LNCAP (cell line): ENCODE data around the gene GPSM1.

Experiments used
- TF ChIP-seq, protein P1 (sequence below): fragments of 450-650 bp; IDR thresholded peaks from 2 replicates; pipeline ENCODE4 v1.5.1; 2017; ENCODE audit warnings: mild to moderate bottlenecking

The GPSM1 gene

DNA sequence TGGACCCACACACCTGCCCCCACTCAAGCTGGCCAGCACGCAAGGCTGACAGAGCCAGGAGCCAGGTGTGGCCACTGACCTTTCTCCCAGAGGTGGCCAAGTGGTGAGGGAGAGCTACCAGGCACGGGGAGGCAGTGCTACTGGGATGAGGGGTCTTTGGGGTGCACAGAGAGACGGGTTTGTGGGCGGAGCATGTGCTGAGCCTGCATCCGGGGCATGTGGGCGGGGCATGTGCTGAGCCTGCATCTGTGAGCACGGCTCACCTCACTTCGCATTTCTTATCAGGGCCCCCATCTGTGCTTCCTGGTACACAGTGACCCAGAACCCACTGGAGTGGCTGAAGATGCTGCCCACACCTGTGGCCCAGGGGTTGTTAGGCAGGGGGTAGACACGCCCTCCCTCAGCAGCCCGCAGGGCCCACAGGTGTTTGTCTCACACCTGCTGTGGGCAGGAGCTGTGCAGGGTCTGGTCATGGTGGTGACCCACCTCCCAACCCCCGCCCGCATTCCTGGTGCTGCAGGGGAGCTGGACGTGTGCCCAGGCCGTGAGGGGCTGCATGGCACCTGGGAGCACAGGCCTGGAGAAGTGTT lies 45.0 kb upstream of the GPSM1 start:
- TF ChIP-seq, protein P1, sequence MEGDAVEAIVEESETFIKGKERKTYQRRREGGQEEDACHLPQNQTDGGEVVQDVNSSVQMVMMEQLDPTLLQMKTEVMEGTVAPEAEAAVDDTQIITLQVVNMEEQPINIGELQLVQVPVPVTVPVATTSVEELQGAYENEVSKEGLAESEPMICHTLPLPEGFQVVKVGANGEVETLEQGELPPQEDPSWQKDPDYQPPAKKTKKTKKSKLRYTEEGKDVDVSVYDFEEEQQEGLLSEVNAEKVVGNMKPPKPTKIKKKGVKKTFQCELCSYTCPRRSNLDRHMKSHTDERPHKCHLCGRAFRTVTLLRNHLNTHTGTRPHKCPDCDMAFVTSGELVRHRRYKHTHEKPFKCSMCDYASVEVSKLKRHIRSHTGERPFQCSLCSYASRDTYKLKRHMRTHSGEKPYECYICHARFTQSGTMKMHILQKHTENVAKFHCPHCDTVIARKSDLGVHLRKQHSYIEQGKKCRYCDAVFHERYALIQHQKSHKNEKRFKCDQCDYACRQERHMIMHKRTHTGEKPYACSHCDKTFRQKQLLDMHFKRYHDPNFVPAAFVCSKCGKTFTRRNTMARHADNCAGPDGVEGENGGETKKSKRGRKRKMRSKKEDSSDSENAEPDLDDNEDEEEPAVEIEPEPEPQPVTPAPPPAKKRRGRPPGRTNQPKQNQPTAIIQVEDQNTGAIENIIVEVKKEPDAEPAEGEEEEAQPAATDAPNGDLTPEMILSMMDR = no peak

DNA sequence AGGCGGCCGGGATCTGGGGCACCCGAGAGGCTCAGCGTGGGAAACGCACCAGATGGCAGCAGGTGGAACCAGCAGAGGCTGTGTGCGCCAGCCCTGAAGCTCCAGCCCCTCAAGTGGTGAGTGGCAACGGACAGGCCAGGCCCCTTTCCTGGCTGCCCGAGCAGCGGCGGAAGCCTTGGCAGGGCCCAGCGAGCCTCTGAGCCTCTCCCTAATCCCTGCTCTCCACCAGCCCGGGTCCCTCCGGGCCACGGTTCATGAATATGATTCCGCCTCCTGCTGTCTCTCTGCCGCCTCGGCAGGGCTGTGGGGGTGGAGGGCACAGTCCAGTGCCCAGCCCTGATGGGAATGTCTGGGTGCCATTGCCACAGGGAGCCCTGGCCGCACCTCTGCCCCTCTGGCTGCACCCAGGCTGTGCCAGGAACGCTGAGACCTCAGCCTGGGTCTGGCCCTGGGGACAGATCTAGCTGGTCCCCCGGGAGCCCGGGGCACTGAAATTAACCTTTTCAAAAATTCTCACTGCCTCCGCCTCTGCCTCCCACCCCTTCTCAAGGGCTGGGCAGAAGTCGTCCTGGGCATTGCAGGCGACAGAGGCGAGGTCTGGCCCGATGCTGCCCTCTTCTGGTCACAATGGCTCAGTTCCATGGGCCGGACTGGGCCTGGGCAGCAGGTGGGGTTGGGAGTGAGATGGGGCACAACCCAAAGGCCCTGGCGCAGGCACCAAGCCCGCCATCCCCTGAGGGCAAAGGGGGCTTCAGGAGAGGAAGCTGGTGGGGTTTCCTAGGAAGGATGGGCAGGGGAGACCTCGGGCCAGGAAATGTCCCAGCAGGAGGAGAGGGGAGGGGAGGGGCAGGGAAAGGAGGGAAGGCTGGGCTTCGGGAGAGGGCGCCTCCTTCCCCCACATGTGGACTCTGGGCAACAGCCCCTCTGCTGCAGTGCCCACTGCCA lies 43.8 kb upstream of the GPSM1 start:
- TF ChIP-seq, protein P1 = peak; percentile 91

DNA sequence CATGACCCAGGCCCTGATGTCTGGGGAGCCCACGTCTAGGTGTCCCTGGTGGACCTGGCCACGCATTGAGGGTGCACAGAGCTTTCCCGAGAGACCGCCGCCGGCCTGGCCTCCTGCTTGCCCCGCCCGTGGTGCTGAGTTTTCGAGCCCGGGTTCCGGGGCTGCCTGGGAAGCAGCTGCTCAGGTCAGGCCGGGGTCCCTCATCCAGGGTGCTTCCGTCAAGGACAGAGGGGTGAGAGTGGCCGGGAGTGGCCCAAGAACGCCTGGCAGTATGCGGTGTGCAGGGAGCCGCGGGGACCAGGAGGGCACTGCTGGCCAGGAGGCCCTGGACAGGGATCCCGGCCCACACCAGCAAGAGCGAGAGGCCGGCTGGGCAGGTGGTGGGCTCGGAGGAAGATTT lies 43.0 kb upstream of the GPSM1 start:
- TF ChIP-seq, protein P1 = no peak

DNA sequence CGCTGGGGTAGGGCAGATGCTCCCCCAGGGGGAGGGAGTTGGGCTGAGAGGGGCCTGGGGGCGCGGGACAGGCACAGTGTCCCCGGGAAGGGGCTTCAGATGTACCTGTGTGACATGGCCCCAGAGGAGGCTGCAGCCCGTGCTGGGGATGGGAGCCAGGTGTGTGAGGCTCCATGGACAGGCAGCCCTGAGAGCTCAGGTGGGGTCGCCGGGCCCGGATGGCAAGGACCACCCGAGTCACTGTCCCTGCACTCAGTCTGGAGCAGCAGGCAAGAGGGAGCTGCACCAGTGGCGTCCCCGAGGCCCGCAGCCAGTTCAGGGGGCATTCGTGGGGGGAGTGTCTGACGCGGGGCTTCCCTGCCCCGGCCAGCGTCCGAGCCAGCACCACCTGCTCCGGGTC lies 42.4 kb upstream of the GPSM1 start:
- TF ChIP-seq, protein P1 = no peak

DNA sequence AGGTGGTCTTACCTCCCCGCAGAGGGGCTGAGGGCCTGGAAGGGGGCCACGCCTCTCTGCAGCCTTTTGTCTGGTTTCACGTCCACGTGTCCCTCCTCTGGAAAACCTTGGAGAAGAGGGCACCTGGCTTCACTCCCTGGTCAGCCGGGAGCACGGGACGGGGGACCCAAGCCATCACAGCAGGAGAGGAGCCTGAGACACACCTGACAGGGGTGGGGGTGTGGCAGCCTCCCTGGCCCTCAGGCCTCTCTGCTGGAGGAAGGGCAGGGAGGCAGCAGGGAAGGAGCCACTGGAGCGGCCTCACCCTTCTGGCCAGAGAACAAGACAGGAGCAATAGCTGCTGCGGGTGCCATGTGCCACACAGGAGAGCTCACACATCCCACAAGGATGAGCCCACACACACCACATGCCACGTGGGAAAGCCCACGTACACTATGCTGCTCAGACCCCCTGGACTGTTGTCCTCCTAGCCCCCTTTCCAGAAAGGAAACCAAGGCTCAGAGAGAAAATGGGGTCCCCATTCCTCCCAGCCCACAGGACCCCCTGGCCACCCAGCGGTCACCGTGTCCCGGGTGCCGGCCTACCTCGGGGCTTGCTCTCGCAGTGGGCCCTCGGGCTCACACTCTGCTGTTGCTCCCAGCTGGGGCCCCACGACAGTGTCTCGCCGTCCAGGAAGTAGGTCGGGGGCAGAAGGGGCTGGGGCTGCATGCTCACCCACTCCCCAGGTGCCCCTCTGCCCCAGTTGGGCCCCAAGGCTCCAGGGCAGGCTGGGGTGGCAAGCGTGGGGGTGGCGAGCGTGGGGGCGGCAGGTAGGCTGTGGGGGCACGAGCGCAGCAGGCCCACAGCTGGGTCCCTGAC lies 41.6 kb upstream of the GPSM1 start:
- TF ChIP-seq, protein P1 = no peak

DNA sequence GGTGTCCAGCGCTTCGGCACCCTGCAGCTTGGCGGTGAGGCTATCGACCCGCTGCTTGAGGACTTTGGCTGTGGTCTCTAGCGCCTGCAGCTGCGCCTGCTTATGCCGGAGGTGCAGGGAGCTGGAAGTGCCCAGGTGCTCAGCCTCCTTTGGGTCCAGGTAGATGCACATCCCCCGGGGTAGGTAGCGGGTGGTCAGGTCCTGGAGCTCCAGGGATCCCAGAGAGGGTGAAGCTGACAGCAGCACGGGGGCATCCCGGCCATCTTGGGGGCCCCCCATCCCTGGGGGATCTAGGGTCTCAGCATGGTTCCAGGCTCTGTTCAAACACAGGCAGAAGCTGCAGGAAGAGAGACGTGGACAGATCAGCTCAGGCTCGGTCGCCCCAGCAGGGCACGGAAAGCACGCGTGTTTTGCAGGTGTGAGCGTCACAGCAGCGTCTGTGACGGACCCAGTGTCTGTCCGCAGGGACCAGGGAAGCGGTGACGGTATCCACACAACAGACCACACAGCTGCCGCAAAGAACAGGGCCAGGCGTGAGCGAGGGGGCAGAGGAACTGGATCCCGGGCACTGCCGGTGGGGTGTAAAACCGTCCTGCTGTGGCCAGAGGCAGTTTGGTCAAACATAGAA lies 40.9 kb upstream of the GPSM1 start:
- TF ChIP-seq, protein P1 = no peak

DNA sequence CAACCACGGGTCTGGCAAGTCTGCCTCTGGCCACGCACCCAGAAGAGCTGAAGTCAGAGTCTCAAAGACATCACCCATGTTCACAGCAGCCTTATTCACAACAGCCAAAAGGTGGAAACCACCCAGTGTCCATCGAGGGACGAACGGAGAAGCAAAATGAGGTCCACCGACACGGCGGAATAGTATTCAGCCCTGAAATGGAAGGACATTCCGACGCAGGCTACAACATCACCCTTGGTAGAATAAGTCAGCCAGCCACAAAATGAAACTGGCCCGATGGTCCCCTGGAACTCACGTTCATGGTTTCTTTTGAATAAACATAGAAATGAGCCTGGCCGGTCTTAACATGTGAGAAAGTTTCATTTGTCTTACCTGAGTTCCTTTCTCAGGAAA lies 40.4 kb upstream of the GPSM1 start:
- TF ChIP-seq, protein P1 = no peak
